B cell (primary cell): Measurements from ENCODE around the gene FOXO3. TPM values are rescaled to one million over a fixed set of nuclear protein-coding genes. Genes with fewer than 3 reads are reported as not detected.
"Not testable (repeated sequence)": the region's sequence is repeated elsewhere in the genome, so short reads cannot be mapped to it uniquely, and the experiment has no call there.

Experiments used
- ATAC-seq: fragments of 200-7000 bp; cut with Tn5 transposase; one replicate; pipeline ENCODE4 v1.10.0; 2021; ENCODE audit warnings: low read depth, mild to moderate bottlenecking, moderate number of reproducible peaks, moderate library complexity
- CTCF ChIA-PET: fragments of 350-600 bp; sonication (Branson Sonifier 250); formaldehyde crosslinking; loops from one replicate; lab custom pipeline; 2021; ENCODE audit warnings: antibody characterized with exemption, inconsistent platforms; lab: Charles Lee
- POLR2A ChIA-PET: fragments of 350-600 bp; sonication (Branson Sonifier 250); formaldehyde crosslinking; loops from one replicate; lab custom pipeline; 2021; ENCODE audit warnings: antibody characterized with exemption; lab: Charles Lee
- DNase-seq: peaks from one replicate; pipeline ENCODE4 v3.0.0; 2013
- H2AFZ ChIP-seq: 2 replicates; pipeline ENCODE4 v1.6.1; 2012; ENCODE audit warnings: mild to moderate bottlenecking, low read depth, low read length; ENCODE audit not compliant: insufficient read depth, poor library complexity, severe bottlenecking
- H3K27ac ChIP-seq, 2 donors: 1 replicate in 1 of 2; 2 replicates in 1 of 2; pipeline ENCODE4 v1.5.1; 2012 to 2013; ENCODE audit warnings: low read length in 2 of 2, mild to moderate bottlenecking in 2 of 2, moderate library complexity in 1 of 2
- H3K27me3 ChIP-seq, 4 experiments: fragments of 200-600 bp in 1 of 4; sonication (generic) in 1 of 4; replicated peaks in 1 of 4; 1 replicate in 2 of 4; 2 replicates in 2 of 4; pipeline versions ENCODE4 v1.6.1 to v1.7.0; 2013 to 2016; ENCODE audit warnings: low read length in 3 of 4, mild to moderate bottlenecking in 2 of 4, mixed read lengths in 1 of 4, moderate library complexity in 1 of 4; ENCODE audit not compliant: insufficient read depth in 4 of 4, control insufficient read depth in 3 of 4; ENCODE audit errors: control extremely low read depth in 1 of 4
- H3K36me3 ChIP-seq, 2 experiments: replicated peaks in 1 of 2; 1 replicate in 1 of 2; 2 replicates in 1 of 2; pipeline versions ENCODE4 v1.6.1 to v1.7.1; 2013; ENCODE audit warnings: low read length in 1 of 2; ENCODE audit not compliant: insufficient read depth in 2 of 2, control insufficient read depth in 1 of 2; ENCODE audit errors: control extremely low read depth in 1 of 2, extremely low read depth in 1 of 2
- H3K4me1 ChIP-seq, 2 donors: fragments of 200-600 bp in 1 of 2; sonication (generic) in 1 of 2; 1 replicate in 1 of 2; 2 replicates in 1 of 2; pipeline versions ENCODE4 v1.5.1 to v1.6.1; 2013 to 2017; ENCODE audit warnings: low read length in 2 of 2; ENCODE audit not compliant: control insufficient read depth in 2 of 2, insufficient read depth in 2 of 2
- H3K4me2 ChIP-seq: replicated peaks from 2 replicates; pipeline ENCODE3; 2012; ENCODE audit warnings: mild to moderate bottlenecking, low read depth, low read length; ENCODE audit not compliant: poor library complexity, severe bottlenecking
- H3K4me3 ChIP-seq, 5 experiments: fragments of 200-600 bp in 1 of 5; sonication (generic) in 1 of 5; 1 replicate in 3 of 5; 2 replicates in 2 of 5; pipeline versions ENCODE4 v1.5.1 to v1.7.0; 2011 to 2016; ENCODE audit warnings: low read length in 4 of 5, mild to moderate bottlenecking in 4 of 5, low read depth in 2 of 5, control low read depth in 1 of 5, moderate library complexity in 1 of 5; ENCODE audit not compliant: insufficient read depth in 1 of 5; ENCODE audit errors: control extremely low read depth in 1 of 5, extremely low read depth in 1 of 5
- H3K79me2 ChIP-seq: fragments of 200-600 bp; sonication (generic); one replicate; pipeline ENCODE4 v1.6.0; 2016; ENCODE audit warnings: low read length; ENCODE audit not compliant: control insufficient read depth, insufficient read depth
- H3K9ac ChIP-seq: fragments of 200-600 bp; sonication (generic); 2 replicates; pipeline ENCODE4 v1.6.1; 2017; ENCODE audit warnings: mild to moderate bottlenecking, low read length, moderate library complexity
- H3K9me3 ChIP-seq, 3 donors: one replicate each; pipeline versions ENCODE4 v1.6.1 to v1.7.1; 2013; ENCODE audit warnings: low read length in 2 of 3; ENCODE audit not compliant: control insufficient read depth in 2 of 3, insufficient read depth in 1 of 3; ENCODE audit errors: control extremely low read depth in 1 of 3
- H4K20me1 ChIP-seq: 2 replicates; pipeline ENCODE4 v1.6.0; 2012; ENCODE audit warnings: mild to moderate bottlenecking, low read length; ENCODE audit not compliant: insufficient read depth, control insufficient read depth, poor library complexity, severe bottlenecking
- H3K27ac Mint-ChIP-seq: one replicate; pipeline ENCODE4 v1.8.0; 2021; ENCODE audit warnings: mixed read lengths
- H3K27me3 Mint-ChIP-seq: one replicate; pipeline ENCODE4 v1.8.0; 2021; ENCODE audit warnings: mixed read lengths
- H3K4me1 Mint-ChIP-seq: one replicate; pipeline ENCODE4 v1.8.0; 2021; ENCODE audit warnings: mixed read lengths
- H3K4me3 Mint-ChIP-seq: one replicate; pipeline ENCODE4 v1.8.0; 2021; ENCODE audit warnings: mixed read lengths
- H3K9me3 Mint-ChIP-seq: one replicate; pipeline ENCODE4 v1.8.0; 2022; ENCODE audit warnings: mixed read lengths; ENCODE audit not compliant: insufficient read depth
- CTCF ChIP-seq: fragments of 200-600 bp; IDR thresholded peaks from one replicate; pipeline ENCODE4 v1.8.0; 2022; ENCODE audit warnings: antibody characterized with exemption, mild to moderate bottlenecking
- EZH2 ChIP-seq: IDR thresholded peaks from 2 replicates; pipeline ENCODE4 v1.6.1; 2012; ENCODE audit warnings: borderline replicate concordance, low read depth, mild to moderate bottlenecking, moderate library complexity, low read length; ENCODE audit not compliant: insufficient read depth, poor library complexity, severe bottlenecking
- WGBS: methylation state at CpG from one replicate; pipeline ENCODE4 v1.1.5; 2013; ENCODE audit warnings: missing lambda C conversion rate; ENCODE audit not compliant: insufficient coverage; 5-methylcytosine and 5-hydroxymethylcytosine counted together
- intact Hi-C: fragments of 100-400 bp; cut with micrococcal nuclease; formaldehyde crosslinking; loops from one replicate; pipeline ENCODE4 v1.10.0; 2022
- polyA plus RNA-seq: library from polyadenylated mRNA; depleted of rRNA; stranded (reverse); fragments of >200 nt; gene quantifications from 2 replicates; pipeline ENCODE4 v1.2.3, GENCODE V29; 2012
- total RNA-seq, 2 donors: library from RNA; stranded (reverse); fragments of 120-200 nt in 1 of 2; gene quantifications; 1 replicate in 1 of 2; 2 replicates in 1 of 2; pipeline versions ENCODE4 v1.2.3 to v1.2.4, GENCODE V29; 2013 to 2022

FOXO3 gene
- total and polyA plus RNA-seq, 2 donors (not counting 1 experiment from before 2014, with no cell fraction given) = 6.0 to 16.9 TPM

- no peaks in the 10 kb centered on the region for H3K9me3 ChIP-seq
- H3K4me3 ChIP-seq = no peak overlapping the region
- H3K4me1 ChIP-seq = no peaks in the 10 kb centered on the region
- H3K4me1 Mint-ChIP-seq = peaks cover 3% of the 10 kb centered on the region
- H3K4me3 Mint-ChIP-seq = no peak overlapping the region
- H3K27ac ChIP-seq = no peak overlapping the region
- ChIA-PET CTCF (interaction anchor here (0.7 to 4.4 kb wide), 2 partner anchors 134 to 538 kb away, joined by 3 to 21 read pairs; no protein-coding TSS in a partner anchor), POLR2A (no interaction called here)
- no peak overlapping the region for H3K27ac Mint-ChIP-seq
- no peaks in the 10 kb centered on the region for H3K9me3 Mint-ChIP-seq
- no peaks in the 10 kb centered on the region for H3K79me2 ChIP-seq
- WGBS = 88% methylated on average over 10 of the region's 11 CpGs
- H3K4me2 ChIP-seq = no peak overlapping the region
- intact Hi-C loops = no loop called here
- DNase-seq (no peak), ATAC-seq (no peak)
- H4K20me1 ChIP-seq = no peaks in the 10 kb centered on the region
- H2AFZ ChIP-seq = no peak overlapping the region
- no peaks in the 10 kb centered on the region for H3K36me3 ChIP-seq
- TF ChIP-seq CTCF (no peak), EZH2 (no peak)
- H3K27me3 Mint-ChIP-seq = peaks cover 3% of the 10 kb centered on the region
- no peak overlapping the region for H3K9ac ChIP-seq
- H3K27me3 ChIP-seq = no peaks in the 10 kb centered on the region
Measured at GRCh38 chr6:108535114-108535742, 25.5 kb upstream of the FOXO3 start.

- H3K4me1 ChIP-seq, H3K9me3 Mint-ChIP-seq, H3K79me2 ChIP-seq, H3K9me3 ChIP-seq, ATAC-seq, DNase-seq, H3K4me1 Mint-ChIP-seq, H3K4me2 ChIP-seq, H3K4me3 Mint-ChIP-seq, H3K4me3 ChIP-seq, H3K9ac ChIP-seq, POLR2A ChIA-PET, H2AFZ ChIP-seq, H4K20me1 ChIP-seq, H3K27me3 ChIP-seq, H3K27ac ChIP-seq, H3K36me3 ChIP-seq, H3K27me3 Mint-ChIP-seq, intact Hi-C loops, H3K27ac Mint-ChIP-seq: not testable (repeated sequence)
- no CpG with 5 or more reads among the region's 4 CpGs for WGBS
- CTCF ChIA-PET = interaction anchor here (0.5 to 4.4 kb wide), 3 partner anchors 44 to 537 kb away, joined by 3 to 21 read pairs (median 3); no protein-coding TSS in a partner anchor
Measured at GRCh38 chr6:108535920-108536535, 24.7 kb upstream of the FOXO3 start.
